NB4 (cell line): Measurements from ENCODE around the gene SLC26A2.

Source experiments
- DNase-seq: peaks from one replicate; pipeline ENCODE4 v3.0.0; 2010; ENCODE audit warnings: low read depth
- H3K4me3 ChIP-seq: one replicate; pipeline ENCODE4 v1.5.1; 2011; ENCODE audit warnings: mild to moderate bottlenecking, low read depth, low read length, moderate library complexity
- MYC ChIP-seq: IDR thresholded peaks from 2 replicates; pipeline ENCODE4 v1.6.1; 2011; ENCODE audit warnings: low read depth, low read length
- POLR2A ChIP-seq: IDR thresholded peaks from 2 replicates; pipeline ENCODE4 v1.6.1; 2011; ENCODE audit warnings: mild to moderate bottlenecking; ENCODE audit not compliant: insufficient read length; ENCODE audit errors: extremely low read depth
- TF ChIP-seq, protein P1 (sequence below): IDR thresholded peaks from one replicate; pipeline ENCODE4 v1.5.1; 2012; ENCODE audit warnings: low read depth, low read length
- TF ChIP-seq, protein P2 (sequence below): IDR thresholded peaks from 2 replicates; pipeline ENCODE4 v1.6.1; 2011; ENCODE audit warnings: low read depth, low read length

SLC26A2 gene

DNA sequence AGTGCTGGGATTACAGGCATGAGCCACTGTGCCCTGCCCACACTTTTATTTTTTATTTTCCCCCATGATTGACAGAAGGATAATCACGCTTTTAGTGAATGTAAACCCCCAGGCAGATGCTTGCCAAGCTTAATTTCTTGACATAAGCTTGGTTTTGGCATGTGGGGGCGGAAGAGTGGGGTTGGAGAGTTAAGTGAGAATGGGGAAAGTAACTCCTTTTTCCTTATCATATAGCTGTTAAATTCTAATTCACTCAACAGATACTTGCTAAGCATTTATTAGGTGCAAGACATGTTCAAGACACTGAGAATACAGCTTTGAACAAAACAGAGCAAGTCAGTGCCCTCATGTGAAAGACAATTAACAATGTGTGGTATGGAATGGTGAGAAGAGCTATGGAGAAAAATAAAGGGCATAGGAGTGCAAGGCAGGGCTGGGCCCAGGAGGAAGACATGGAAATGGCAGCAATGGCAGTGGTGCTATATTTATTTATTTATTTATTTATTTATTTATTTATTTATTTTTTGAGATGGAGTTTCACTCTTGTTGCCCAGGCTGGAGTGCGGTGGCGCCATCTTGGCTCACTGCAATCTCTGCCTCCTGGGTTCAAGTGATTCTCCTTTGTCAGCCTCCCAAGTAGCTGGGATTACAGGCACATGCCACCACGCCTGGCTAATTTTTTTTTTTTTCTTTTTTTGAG, 2.2 kb downstream of the SLC26A2 start:
- H3K4me3 ChIP-seq = no peak overlapping the region
- no peak for DNase-seq
- TF ChIP-seq, protein P1, sequence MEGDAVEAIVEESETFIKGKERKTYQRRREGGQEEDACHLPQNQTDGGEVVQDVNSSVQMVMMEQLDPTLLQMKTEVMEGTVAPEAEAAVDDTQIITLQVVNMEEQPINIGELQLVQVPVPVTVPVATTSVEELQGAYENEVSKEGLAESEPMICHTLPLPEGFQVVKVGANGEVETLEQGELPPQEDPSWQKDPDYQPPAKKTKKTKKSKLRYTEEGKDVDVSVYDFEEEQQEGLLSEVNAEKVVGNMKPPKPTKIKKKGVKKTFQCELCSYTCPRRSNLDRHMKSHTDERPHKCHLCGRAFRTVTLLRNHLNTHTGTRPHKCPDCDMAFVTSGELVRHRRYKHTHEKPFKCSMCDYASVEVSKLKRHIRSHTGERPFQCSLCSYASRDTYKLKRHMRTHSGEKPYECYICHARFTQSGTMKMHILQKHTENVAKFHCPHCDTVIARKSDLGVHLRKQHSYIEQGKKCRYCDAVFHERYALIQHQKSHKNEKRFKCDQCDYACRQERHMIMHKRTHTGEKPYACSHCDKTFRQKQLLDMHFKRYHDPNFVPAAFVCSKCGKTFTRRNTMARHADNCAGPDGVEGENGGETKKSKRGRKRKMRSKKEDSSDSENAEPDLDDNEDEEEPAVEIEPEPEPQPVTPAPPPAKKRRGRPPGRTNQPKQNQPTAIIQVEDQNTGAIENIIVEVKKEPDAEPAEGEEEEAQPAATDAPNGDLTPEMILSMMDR = no peak
- TF ChIP-seq MYC = no peak
- no peak for TF ChIP-seq POLR2A
- TF ChIP-seq, protein P2, sequence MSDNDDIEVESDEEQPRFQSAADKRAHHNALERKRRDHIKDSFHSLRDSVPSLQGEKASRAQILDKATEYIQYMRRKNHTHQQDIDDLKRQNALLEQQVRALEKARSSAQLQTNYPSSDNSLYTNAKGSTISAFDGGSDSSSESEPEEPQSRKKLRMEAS = no peak

DNA sequence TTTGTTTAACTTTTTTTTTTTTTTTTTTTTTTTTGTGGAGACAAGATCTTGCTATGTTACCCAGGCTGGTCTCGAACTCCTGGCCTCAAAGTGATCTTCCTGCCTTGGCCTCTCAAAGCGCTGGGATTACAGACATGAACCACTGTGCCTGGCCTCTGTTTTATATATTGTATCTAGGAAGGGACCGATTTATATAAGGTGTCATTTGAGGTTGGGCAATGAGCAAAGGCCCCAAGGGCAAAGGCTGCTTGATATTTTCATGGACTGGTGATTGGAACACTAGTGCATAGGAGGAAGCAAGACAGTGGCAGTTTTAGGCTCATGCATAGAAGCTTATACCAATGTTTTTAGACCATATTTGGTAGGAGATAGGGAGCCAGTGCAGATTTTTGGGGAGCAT, 3.2 kb downstream of the SLC26A2 start:
- no peak overlapping the region for H3K4me3 ChIP-seq
- TF ChIP-seq POLR2A = no peak
- TF ChIP-seq, protein P1 = no peak
- TF ChIP-seq, protein P2 = no peak
- TF ChIP-seq MYC = no peak
- DNase-seq = no peak

DNA sequence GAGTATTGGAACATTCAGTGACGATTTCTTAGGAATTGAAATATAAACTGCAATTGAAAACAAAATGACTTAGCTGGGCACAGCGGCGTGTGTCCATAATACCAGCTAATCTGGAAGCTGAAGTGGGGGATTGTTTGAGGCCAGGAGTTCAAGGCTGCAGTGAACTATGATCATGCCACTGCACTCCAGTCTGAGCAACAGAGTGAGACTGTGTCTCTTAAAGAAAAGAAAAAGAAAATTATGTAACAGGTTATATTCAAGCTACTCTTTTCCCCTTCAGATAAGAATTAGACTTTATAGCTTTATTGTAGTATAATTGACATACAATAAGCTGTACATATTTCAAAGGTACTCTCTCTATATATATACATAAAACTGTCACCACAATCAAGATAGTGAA, 6.4 kb downstream of the SLC26A2 start:
- TF ChIP-seq, protein P2 = no peak
- TF ChIP-seq MYC (no peak), POLR2A (no peak)
- TF ChIP-seq, protein P1 = no peak
- no peak for DNase-seq

DNA sequence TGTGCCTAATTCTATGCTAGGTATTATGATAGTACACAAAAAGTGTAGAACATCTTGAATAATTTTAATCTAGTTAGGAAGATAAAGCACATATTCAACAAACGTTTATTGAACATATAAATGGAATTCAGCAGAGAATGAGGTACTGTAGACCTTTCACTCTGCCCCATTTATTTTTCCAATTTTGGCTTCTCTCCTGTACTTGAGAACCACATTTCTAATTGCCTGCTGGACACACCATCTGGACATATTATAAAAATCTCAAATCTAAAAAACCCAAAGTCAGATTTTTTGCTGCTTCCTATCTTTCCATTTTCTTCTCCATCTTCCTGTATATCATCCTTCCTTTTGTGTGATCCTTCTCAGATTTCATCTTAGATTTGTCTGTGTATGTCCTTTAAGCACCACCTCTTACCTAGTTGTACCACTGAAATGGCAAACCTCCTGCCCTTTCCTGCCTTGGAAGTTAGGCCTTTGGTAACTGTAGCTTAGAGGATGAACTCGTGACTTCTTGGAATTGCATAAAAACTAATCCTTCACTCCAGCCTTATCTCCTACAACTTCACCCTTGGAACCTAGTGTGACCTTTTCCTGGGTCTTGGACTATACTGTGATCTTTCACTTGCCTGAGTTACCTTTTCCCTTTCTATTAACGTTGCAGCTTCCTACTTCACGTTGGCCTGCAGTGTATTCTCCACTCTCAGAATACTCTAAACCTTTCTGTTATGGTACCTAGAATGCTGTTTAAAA, 8.8 kb downstream of the SLC26A2 start:
- DNase-seq = no peak
- TF ChIP-seq, protein P1 = no peak
- TF ChIP-seq, protein P2 = no peak
- TF ChIP-seq POLR2A (no peak), MYC (no peak)
- no peak overlapping the region for H3K4me3 ChIP-seq

More for the DNA sequence above, 6.4 kb downstream of the SLC26A2 start:
- no peak overlapping the region for H3K4me3 ChIP-seq

DNA sequence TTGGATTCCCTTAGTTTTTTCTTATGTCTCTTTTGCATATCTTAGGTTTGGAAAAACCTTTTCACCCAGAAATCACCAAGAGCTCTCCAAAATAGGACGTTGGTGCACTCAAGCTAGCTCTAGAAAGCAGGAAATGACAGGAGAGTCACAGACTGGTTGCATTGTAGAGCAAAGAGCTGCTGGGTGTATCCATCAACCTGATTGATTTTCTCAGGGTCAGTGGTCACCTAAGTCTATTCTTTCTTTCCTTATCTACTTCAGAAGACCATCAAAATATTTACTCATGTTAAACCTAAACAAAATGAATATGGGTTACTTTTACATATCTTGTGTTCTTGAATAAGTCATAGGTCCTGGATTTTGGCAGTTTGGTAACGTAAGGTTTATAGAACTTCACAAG, 14.9 kb downstream of the SLC26A2 start:
- no peak overlapping the region for H3K4me3 ChIP-seq
- TF ChIP-seq, protein P1 = no peak
- TF ChIP-seq POLR2A = no peak
- no peak for DNase-seq
